HG02852 (cell line): Measurements from ENCODE around the gene DPEP2NB.
A peak's percentile ranks its signal among the peaks of the same experiment; 100 is the strongest.
"Not testable (repeated sequence)": the region's sequence is repeated elsewhere in the genome, so short reads cannot be mapped to it uniquely, and the experiment has no call there.

ENCODE experiments used
- ATAC-seq: cut with Tn5 transposase; IDR thresholded peaks from one replicate; pipeline ENCODE4 v1.9.1; 2021; ENCODE audit warnings: mild to moderate bottlenecking, moderate library complexity; ENCODE audit not compliant: unreplicated experiment

DPEP2NB gene

DNA sequence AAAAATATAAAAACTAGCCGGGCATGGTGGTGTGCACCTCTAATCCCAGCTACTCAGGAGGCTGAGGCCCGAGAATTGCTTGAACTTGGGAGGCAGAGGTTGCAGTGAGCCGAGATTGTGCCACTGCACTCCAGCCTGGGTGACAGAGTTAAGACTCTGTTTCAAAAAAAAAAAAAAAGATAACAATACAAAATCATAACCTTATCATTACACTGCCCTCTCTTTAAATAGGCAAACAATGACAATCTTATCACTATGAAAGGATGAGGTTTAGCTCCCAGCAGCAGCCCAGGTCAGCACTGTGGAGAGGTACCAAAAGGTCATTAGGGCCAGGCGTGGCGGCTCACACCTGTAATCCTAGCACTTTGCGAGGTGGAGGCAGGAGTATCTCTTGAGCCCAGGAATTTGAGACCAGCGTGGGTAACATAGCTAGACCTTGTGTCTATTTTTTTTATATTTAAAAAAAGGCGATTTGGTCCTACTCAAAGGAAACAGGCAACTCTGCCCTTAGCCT is 3.5 kb upstream of the DPEP2NB start:
- no peak for ATAC-seq

DNA sequence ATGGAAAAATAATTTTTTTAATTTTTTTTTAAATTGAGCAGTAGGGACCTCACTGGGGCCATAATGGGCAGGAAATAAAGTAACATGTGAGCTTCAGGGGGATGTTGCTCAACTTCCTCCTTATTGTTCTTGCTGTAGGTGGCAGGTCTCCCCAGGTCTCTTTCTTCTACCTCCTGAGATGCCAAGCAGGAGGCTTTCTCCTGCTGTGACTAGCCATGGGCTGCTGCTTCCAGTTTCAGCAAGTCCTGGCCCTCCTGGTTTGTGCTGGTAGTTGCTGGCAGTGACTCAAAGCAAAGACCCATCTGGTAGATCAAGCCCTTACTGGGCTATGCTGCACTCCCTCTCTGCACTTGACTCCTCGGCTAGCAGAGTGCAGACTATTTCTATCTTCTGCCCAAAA is 2.3 kb downstream of the DPEP2NB start:
- ATAC-seq: no peak

DNA sequence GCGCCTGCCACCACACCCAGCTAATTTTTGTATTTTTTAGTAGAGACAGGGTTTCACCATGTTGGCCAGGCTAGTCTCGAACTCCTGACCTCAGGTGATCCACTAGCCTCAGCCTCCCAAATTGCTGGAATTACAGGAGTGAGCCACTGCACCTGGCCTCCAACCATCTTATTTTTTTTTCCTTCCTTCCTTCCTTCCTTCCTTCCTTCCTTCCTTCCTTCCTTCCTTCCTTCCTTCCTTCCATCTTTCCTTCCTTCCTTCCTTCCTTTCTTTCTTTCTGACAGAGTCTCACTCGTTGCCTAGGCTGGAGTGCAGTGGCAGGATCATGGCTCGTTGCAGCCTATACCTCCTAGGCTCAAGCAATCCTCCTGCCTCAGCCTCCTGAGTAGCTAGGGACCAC is 5.8 kb downstream of the DPEP2NB start:
- ATAC-seq: not testable (repeated sequence)

DNA sequence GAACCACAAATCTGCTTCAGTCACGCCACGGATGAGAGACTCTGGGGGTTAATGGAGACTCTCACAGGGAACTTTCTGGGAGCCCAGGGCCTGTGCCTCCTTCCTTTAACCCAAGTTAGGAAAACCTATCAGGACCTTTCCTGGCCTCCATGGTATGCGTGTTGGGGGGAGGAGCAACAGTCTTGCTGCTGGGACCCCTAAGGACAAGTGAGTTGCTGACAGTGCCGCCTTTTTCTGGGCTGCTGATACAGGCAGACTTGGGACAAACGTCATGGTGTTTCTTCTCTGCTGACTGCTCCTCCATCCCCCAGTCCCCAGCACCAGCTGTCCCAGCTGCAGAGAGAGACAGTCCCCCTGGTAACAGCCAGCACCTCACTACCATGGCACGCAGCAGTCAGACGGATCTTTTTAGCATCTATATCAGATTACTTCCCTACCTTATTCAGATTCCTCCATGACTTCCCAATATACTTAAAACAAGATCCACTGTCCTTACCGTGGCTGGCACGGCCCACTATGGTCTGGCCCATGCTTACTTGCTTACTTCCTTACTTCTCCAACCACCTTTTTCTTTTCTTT is 6.5 kb downstream of the DPEP2NB start:
- no peak for ATAC-seq

DNA sequence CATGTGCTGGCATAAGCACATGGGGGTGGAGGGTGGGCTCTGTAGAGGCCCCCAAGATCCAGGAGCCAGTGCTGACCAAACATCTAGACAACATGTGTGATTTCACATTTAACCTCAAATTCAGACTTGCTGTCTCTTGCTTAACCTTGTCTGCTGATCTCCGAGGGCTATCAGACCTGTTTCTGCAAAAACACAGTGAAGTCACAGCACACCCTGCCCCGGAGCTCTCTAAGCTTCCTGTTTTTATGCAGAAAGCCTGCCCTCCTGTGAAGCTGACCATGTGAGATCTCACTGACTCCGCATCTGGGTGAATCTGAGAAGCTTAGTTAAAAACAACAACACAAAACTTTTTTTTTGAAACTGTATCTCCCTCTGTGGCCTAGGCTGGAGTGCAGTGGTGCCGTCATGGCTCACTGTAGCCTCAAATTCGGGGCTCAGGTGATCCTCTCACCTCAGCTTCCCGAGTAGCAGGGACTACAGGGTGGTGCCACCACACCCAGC is 9.9 kb downstream of the DPEP2NB start:
- ATAC-seq: no peak

DNA sequence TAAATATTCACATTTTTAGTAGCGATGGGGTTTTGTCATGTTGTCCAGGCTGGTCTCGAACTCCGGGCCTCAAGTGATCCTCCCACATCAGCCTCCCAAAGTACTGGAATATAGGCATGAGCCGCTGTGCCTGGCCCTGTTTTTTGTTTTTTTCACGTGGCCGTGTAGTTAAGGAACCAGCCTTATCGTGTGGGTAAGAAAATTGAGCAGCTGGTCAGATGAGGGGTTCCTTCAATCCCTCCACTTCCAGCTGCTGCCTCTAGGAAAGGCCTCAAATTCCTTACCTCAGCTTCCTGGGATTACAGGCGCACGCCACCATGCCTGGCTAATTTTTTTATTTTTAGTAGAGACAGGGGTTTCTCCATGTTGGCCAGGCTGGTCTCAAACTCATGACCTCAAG is 10.5 kb downstream of the DPEP2NB start:
- ATAC-seq: no peak

DNA sequence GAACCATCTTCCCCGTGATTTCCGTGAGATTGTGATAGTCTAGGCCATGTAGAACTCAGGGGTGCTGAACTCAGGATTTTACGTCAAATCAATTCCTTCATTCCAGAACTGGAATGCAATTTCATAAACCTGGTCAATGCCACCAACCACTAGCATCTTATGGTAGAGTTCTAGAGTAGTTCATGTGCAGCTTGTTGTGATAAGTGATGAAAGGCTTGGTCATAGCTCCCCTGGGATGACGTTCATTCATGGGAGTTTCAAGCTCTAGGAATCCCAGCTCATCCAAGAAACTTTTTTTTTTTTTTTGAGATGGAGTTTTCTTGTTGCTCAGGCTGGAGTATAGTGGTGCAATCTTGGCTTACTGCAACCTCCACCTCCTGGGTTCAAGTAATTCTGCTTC is 12.7 kb downstream of the DPEP2NB start:
- no peak for ATAC-seq

DNA sequence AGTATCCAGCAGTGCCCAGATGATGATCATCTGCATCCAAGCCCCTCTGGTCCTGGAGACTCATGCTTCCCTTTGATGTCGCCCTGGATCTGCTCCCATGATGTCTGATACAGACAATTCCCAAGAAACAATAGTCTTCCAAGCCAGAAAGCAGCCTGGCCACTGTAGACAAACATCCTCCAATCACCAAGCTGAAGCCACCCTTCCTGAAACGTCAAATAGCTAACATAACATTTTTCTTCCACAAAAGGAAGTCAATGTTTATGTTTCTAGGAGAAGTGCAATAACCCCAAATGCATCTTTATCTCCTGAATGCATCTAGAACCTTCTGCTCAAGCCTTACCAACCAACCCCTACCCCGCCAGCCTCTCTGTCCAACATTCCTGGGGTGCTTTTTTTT is 15.3 kb downstream of the DPEP2NB start:
- no peak for ATAC-seq

DNA sequence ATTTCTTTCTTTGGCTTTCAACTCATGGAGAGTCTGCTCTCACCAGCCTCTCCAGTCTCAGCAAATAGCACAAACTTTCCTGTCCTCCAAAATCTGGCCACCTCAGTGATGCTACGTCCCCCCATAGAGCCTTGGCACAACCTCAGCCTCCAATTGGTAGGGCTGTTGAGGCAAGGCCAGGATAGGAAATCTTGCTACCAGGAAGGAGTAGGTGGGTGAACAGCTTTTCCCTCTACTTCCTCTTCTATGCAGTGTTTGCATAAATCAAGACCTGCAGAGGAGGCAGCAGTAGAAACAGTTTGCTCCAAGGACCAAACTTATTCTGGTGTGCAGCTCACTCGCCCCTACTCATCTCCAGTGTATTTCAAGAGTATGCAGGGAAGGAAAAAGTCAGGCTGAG is 15.7 kb downstream of the DPEP2NB start:
- no peak for ATAC-seq

DNA sequence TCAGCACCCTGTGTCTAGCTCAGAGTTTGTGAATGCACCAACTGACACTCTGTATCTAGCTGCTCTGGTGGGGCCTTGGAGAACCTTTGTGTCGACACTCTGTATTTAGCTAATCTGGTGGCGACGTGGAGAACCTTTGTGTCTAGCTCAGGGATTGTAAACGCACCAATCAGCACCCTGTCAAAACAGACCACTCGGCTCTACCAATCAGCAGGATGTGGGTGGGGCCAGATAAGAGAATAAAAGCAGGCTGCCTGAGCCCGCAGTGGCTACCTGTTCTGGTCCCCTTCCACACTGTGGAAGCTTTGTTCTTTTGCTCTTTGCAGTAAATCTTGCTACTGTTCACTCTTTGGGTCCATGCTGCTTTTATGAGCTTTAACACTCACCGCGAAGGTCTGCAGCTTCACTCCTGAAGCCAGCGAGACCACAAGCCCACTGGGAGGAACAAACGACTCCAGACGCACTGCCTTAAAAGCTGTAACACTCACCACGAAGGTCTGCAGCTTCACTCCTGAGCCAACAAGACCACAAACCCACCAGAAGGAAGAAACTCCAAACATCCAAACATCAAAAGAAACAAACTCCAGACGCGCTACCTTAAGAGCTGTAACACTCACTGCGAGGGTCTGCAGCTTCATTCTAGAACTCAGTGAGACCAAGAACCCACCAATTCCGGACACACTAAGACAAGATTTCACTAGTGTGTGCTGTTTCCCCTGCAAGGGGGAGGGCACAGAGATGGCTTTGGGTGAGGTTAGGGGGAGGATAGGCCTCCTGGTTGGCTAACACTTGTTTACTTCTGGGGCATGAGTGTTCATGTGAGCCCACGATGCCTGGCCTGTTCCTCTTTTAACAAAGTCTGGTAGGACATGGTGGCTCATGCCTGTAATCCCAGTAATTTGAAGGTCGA is 16.7 kb downstream of the DPEP2NB start, which contains the start of gene DPEP2:
Gene DPEP2, minus strand, starts transcription at position 706 of the 910 bp plus-strand sequence. CDS start 6,272 bp downstream, outside the sequence.
- ATAC-seq: not testable (repeated sequence)

DNA sequence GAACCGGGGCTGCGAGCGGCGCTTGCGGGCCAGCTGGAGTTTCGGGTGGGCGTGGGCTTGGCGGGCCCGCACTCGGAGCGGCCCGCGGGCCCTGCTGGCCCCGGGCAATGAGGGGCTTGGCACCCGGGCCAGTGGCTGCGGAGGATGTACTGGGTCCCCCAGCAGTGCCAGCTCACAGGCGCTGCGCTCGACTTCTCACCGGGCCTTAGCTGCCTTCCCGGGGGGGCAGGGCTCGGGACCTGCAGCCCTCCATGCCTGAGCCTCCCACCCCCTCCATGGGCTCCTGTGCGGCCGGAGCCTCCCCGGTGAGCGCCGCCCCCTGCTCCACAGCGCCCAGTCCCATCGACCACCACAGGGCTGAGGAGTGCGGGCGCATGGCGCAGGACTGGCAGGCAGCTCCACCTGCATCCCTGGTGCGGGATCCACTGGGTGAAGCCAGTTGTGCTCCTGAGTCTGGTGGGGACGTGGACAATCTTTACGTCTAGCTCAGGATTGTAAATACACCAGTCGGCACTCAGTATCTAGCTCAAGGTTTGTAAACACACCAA is 17.4 kb downstream of the DPEP2NB start:
- not testable (repeated sequence) for ATAC-seq

DNA sequence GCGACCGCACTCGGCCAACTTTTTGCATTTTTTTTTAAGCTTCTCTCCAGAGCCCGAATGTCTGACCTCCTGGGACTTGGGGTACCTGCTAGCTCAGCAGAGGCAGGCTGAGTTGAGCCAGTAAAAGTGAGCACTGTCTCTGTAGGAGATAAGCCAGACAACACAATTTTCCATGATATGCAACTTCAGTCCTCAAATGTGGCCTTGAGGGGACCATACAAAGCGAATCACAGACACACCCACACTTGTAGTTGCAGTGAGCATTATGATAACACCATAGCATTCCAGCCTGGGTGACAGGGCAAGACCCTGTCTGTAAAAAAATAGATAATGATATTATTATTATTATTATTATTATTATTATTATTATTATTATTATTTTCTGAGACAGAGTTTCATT is 19.0 kb downstream of the DPEP2NB start:
- ATAC-seq: no peak

DNA sequence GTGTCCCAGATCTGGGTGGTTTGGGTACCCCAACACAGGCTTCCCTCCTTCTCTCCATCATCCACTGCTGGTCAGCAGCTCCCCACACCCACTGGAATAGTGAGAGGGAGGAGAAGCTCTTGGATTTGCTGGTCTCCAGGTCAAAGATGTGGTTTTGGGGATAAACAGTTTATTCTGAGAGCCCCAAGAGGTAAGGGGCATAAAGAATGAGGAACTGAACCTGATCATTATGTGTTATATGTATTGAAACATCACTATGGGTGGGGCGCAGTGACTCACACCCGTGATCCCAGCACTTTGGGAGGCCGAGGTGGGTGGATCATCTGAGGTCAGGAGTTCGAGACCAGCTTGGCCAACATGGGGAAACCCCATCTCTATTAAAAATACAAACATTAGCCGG is 20.3 kb downstream of the DPEP2NB start:
- ATAC-seq: no peak

DNA sequence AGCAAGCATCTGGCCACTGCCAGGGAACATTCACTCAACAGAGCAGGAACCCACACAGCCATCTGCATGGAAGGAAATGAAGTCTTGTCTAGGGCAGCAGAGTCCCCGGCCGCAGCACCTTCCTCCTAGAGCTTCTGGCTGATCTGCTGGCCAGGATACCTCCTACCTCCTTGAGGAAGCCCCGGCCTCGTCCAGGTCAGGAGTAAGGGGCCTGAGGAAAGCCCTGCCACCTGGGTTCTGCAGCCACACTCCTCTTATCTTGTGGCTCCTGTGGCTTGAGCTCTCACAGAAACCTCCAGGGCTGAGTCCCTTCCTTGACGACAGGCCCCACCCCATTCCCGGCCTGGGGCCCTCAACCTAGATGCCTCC is 21.7 kb downstream of the DPEP2NB start:
- not testable (repeated sequence) for ATAC-seq

DNA sequence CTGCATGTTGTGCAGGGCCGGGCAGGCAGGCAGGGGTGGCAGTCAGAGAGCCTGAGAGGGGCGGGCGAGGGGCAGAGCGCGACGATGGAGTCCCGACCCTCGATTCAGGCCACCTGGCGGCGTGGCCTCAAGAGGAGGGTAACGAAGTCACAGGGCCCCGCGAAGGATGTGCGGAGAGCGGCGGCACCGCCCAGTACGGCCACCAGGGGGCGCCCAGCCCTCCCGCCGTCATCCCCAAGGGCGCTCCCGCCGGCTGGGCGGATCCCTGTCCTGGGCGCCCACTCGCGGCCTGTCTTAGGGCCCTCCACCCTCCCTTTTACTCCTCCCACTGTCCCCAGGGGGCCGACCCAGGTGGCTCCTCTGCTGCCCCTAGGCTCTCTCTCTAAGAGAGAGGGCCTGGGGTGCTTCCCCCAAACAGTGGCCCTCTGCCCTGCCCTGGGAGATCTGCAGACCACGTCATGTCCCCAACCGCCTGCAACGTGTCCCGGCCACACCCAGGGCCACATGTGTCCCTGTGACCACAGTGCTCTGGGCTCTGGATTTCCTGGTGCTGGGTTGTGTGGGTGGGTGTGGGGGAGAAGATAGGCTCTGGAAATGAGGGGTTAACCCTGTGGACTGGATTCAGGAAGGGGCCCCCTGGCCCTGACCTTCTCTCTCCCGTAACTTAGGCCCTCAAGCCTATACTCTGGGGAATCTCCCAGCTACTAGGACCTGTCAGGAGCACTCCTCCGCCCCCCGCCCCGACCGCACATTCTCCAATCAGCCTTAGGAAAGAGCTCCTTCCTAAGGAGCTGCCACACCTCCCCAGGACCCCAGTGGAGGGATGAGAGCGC is 22.3 kb downstream of the DPEP2NB start:
- ATAC-seq: peak; percentile 72

DNA sequence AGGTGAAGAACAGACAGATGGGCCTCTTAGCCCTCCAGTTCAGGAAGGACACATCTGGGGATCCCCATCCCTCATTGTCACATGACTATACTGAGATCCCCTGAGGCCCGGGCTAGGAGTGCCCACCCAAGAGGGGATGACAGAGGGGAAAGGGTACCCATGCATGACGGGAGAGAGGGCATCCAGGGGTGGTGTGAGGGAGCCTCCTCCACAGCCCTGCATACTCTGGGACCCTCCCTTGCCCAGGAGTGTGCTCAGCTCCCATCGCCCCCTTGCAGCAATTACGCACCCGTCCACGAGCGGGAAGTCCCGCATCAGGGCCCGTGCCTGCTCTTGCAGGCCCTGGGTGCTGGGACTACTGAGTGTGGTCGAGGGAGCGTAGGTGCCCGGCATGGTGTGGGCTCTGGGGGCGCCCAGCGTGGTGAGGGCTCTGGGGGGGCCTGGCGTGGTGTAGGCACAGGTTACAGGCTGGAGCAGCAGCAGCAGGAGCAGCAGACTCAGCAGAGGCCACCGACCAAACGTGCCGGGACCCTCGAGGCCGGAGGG is 23.0 kb downstream of the DPEP2NB start:
- ATAC-seq: peak; percentile 1

DNA sequence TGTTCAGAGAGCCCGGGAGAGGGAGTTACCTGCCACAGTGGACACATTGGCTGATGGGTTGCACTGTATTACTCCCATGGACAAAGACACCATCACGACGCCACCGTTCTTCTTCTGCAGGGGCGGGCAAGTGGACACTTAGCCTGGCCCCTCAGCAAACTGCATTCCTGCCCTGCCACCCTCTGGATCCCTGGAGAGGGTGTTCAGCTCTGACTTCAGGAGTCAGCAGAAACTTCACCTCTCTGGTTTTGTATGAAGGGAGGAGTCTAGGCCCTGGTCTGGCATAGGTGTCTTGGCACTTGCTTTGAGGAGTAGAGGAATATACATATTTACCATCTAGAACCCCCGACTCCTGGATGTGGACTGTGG is 25.7 kb downstream of the DPEP2NB start:
- ATAC-seq: no peak

DNA sequence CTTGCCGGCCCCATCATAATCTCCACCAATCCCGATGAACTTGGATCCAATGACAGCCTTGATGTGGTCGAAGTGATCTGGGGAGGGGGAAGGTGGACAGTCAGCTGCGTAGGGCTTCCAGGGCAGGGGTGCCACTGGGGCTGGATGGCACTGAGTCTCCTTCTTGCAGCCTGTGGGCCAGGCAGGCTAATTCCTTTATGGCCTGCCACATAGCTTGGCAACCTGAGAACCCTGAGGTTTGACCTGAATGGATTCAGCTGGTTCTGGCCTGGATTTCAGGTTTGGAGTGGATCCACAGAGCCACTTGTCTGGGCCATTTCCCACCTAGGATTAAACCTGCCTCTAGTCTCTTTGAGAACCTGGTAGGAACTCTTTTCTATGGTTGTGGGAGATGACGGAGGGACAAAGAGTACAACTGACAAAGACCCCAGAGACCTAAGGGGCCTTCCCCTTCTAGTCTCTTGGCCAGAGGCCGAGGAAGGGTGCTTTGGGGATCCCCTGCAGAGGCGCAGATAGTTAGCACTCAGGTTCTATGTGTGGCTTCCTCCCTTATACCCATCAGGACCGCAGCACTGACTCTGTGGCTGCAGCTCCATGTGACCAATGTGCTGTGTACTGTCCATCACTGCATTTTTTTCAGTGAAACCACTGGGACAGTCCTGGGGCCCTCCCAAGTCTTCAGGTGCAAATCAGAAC is 26.2 kb downstream of the DPEP2NB start:
- no peak for ATAC-seq

DNA sequence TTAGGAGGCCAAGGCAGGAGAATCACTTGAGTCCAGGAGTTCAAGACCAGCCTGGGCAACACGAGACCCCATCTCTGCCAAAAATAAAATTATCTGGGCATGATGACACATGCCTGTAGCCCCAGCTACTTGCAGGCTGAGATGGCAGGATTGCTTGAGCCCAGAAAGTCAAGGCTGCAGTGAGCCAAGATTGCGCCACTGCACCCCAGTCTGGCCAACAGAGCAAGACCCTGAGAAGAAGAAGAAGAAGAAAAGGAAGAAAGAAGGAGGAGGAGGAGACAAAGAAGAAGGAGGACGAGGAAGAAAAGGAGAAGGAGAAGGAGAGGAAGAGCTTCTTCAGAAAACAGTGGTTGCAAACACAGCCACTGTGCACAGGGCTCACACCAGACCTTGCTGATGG is 27.0 kb downstream of the DPEP2NB start:
- ATAC-seq: no peak
